EL (cell line): ENCODE data around the gene GORASP1.

Source experiments
- DNase-seq: peaks from one replicate; pipeline ENCODE4 v3.0.0-alpha.2; 2016

GORASP1 gene

DNA sequence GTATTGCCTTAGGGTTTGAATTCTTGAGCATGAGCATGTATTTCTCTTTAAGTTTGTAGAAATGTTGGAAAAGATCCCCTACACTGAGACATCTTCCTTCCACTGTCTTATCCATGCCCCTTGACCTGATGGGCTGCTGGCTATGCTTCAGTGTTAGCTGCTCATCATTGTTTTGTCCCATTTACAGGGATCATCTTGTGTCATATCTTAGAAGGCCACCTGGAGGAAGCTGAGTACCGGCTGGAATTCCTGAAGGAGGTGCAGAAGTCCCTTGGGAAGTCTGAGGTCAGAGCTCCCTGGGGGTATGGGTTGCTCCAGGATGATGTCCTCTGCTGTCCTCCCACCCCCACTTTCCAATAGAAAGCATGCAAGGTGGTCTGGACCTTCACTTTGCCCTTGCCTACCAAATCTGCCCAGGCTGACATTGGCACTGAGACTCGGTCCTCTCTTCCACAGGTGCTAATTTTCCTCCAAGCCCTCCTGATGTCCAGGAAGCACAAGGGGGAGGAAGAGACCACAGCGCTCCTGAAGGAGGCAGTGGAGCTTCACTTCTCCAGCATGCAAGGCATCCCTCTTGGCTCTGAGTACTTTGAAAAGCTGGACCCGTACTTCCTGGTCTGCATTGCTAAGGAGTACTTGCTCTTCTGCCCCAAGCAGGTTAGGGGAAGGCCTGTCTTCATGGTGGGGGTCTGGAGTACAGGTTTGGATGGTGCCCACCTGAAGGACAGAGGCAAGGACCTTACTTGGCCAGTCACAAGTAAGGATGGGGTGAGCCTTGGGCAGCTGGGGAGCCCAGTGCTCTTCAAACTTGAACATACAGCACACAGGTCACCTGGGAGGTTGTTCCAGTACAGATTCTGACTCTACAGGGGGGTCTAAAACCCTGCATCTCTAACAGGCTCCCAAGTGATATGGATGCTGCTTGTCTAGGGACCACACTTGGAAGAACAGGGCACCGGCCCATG, 17.7 kb upstream of the GORASP1 start:
- peak; percentile 35 for DNase-seq

DNA sequence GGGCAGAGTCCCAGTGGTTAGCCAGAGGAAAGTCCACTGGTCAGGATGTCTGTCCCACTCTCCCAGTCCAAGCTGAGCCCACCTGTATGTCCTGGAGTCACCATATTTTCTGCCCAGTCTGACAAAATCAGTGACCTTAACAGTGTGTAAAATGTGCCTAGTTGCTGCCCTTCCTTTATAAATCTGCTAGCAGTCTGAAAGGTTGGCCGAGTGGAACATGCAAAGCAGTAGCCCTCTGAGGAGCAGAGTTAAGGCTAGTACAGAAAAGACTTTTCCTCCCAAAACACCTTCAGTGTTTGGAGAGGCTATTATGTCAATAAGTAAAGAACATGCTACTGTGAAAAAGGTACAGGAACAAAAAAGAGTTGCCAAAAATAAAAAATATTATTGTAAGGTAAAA, 15.4 kb upstream of the GORASP1 start:
- DNase-seq = no peak

DNA sequence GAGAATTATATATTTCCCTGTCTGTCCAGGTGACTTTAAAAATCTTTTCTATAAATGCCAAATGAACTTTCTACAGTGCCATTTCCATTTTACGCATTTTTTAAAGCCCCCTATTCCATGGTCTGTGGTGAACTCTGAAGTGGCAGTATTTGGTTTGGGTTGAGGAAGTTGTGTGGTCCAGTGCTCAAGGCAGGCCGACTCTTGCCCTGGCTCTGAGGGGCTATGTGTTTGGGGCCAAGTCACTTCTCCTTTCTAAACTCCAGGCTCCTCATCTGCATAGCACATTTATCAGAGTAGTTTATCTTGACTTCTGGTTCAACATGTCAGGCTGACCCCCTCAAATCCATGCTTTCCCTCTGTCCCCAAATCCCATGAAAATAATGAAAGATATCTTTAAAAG, 14.2 kb upstream of the GORASP1 start:
- DNase-seq = no peak

GRCh38 chr3:39118931-39119660, 11.7 kb upstream of the GORASP1 start:
- DNase-seq = no peak

DNA sequence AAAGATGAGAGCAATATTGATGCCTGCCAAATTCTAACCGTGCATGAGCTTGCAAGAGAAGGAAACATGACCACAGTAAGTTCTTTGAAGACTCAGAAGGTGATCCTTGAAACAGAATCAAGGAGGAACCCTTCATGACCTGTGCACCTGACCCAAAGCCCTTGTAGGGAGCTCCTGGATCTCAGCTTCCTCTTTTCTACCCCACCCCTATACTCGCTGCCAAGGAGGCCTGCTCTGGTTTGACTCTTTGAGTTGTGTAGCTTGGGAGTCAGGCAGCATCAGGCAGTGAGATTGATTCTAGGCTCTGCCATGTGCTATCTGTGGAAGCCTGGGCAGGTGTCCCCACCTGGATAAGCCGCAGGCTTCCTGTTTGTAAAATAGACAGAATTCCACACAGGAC, 10.7 kb upstream of the GORASP1 start:
- DNase-seq = no peak

- DNase-seq = no peak
These were observed 8.4 kb upstream of the GORASP1 start for GRCh38 chr3:39115870-39116269.

DNA sequence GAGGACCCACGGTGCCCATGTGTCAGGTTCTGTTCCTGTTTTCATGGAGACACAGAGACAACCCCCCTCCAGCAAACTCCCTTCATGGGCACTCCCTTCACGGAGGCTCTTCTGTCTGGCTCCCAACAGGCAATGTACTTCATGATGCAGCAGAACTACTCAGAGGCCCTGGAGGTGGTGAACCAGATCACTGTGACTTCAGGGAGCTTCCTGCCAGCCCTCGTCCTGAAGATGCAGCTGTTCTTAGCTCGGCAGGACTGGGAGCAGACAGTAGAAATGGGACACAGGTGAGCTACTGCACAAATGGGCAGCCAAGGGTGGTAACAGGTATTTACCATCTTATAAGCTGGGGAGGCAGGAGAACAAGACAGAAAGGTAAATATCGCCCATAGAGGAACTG, 7.0 kb upstream of the GORASP1 start:
- no peak for DNase-seq

DNA sequence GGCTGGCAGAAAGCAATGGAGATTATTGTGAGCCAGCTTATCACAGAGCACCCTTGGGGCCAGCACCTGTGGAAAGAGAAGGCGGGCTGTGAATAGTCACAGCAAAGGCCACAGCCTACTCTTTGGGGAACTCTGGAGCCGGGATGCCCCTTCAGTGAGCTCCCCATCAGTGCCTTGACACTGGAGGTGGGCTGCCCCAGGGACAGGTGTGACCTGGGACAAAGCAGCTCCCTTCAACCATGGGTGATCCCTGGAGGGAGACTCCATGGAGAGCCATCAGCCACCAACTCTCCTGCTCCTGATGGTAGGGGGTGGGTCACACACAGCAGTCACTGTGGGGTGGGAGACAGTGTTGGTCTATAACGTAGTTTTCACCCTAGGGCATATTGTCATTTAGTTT, 5.9 kb upstream of the GORASP1 start:
- no peak for DNase-seq

GRCh38 chr3:39112535-39112934, 5.1 kb upstream of the GORASP1 start:
- no peak for DNase-seq

DNA sequence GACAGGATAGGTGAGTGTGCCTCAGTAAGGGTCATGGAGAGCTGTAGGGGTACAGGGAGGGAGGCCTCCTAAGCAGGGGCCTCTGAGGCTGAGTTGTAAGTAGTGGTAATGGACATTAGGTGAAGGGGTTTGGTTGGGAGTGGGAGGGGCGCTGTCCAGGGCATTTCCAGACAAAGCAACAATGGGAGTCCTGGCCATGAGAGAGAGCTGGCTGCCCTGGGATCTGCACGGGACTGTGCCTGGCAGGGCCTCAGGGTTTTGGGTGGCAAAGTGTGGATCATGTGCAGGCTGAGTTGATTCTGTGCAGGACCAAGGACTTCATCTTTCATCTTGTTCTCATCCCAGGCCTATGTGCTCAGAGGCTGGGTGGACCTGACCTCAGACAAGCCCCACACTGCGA, 4.7 kb upstream of the GORASP1 start:
- DNase-seq = no peak

DNA sequence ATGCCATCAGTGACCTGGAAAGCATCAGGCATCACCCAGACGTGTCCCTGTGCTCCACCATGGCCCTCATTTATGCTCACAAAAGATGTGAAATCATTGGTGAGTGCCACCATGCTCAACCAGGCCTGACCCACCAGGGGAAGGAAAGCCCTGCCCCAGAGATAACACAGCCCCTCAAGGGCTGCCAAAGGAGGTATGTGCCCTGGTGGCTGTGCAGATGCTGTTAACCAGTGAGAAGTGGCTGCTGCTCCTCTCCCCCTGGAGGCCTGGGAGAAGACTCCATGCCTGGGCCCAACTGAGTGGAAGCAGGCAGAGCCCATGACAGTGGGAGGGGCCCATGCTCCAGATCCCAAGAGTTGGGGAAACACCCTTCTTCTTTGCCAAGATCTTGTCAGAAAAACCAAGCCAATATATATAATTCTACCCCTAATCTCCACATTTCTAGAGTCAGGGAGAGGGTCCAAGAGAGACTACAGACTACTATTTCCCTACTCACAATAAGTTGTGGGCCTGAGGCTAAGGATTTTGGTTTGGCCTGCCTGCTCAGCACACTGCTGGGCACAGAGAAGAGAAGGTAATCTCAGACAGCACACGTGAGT, 2.7 kb upstream of the GORASP1 start:
- DNase-seq = no peak

GRCh38 chr3:39109086-39109485, 1.7 kb upstream of the GORASP1 start:
- DNase-seq = no peak

DNA sequence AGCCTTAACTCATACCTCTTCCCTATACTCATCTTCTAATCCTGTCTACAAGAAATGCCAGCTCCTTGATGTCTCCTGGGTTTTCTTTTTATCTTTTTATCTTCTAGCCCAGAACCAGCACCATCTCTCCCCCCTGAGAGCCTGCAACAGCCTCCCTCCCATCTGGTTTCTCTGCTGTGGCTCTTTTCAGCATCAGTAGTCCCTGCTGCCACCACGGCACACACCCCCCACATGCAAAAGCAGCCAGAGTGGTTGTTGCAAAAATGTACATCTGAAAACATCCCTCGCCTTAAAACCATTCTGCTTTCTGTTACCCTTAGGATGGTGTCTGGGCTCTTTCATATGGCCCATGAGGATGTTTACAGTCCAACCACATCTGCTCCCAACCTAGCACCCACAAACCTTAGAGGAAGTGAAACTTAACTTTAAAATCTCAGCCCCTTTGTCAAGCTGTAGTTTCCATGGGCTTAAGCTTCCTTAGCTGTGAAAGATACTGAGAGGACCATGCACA, 828 bp upstream of the GORASP1 start:
- DNase-seq = no peak

DNA sequence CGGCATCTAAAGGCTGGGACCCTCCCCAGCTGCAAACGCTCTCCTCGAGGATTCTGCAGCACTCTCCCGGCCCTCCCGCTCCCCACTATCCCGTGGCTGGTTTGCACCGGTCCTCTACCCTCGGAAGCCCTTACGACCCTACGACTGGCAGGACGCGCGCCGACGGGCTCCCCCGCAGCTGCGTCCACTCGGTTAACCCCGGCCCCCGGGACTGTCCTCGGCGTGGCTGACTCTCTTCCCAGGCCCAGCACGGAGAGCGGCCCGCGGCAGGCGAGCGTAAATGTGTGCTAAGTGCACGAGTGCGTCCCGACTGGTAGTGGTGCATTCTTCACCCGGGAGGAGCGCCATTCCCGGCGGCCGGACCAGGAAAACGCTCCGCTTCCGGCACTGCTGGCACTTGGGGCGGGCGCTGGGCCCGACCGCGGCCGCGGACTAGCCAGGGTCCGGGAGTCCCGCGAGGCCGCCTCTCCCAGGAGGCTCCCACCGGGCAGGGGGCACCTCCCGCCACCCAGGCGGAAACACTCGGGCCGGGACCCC, 508 bp downstream of the GORASP1 start:
- peak; percentile 49 for DNase-seq

- peak; percentile 51 for DNase-seq
These were observed 1.1 kb downstream of the GORASP1 start for GRCh38 chr3:39106281-39106811.

GRCh38 chr3:39105687-39106063, 1.8 kb downstream of the GORASP1 start:
- DNase-seq = no peak

DNA sequence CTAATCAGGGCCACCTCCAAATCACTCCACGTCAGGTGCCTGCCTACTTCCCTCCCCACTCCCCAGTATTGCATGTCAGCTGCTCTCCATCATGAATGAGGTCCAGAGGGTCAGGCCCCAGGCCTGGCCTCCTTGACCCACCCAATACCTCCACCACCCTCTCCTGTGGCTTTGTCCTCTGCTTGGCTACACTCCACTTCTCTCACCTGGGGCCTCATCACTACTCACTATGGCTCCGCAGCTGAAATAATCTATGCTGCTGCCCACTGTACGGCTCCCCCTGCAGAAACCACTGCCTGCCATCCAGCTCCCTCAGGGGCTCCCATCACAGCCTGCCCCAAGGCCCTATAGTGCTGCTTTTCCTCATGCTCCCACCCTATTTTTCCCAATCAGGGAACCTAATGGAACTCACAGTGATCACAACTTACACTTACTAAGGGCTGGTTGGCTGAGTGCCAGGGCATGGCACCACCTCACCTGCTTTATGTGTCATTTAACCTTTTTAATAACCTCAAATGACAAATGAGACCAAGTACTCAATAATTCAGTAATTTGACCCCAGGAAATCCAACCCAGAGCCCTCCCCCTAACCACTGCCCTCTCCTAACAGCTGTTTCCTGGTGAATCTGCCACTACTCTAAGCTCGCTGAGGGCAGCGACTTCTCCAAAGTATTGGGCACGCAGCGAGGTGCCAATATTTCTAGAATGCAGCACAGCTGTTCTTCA, 2.3 kb downstream of the GORASP1 start:
- DNase-seq = no peak

GRCh38 chr3:39103791-39104552, 3.5 kb downstream of the GORASP1 start:
- DNase-seq = no peak

DNA sequence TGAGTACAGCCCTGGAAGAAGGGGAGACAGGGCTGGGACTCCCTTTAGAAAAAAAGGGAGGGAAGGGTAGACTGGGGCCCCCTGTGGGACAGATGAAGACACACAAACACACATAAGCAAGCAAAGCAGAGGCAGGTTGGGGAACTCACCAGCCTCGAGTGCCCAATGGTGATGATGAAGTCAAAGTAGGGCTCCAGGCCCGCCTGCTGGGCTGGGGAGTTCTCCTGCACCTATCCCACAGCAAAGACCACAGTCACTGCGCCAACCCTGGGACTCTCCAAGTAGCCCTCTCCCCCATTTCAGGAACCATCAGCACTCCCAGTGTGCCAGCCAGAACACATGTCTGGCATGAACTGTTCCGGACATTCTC, 4.1 kb downstream of the GORASP1 start:
- no peak for DNase-seq

- DNase-seq = no peak
These were observed 4.7 kb downstream of the GORASP1 start for GRCh38 chr3:39102504-39103323.
